IMR-90 (cell line): ENCODE data around the gene PTMS. TPM values are rescaled to one million over a fixed set of nuclear protein-coding genes. Genes with fewer than 3 reads are reported as not detected.

ENCODE experiments used
- ATAC-seq: fragments of 200-7000 bp; cut with Tn5 transposase; 2 replicates; pipeline ENCODE4 v1.9.1; 2020; ENCODE audit warnings: low read depth, mild to moderate bottlenecking, moderate library complexity
- BruUV-seq: library from RNA; stranded (reverse); fragments of 400-500 nt; replicated peaks from 2 replicates; lab custom pipeline; 2021; lab: Mats Ljungman, UMichigan
- CTCF ChIA-PET: fragments of 300-600 bp; formaldehyde crosslinking; extraction: SDS; loops from one replicate; lab custom pipeline; 2021; ENCODE audit warnings: antibody characterized with exemption; lab: Yijun Ruan, JAX
- POLR2A ChIA-PET: fragments of 300-600 bp; sonication (Branson Sonifier 250); formaldehyde crosslinking; loops from one replicate; lab custom pipeline; 2022; ENCODE audit warnings: antibody characterized with exemption; ENCODE audit not compliant: unreplicated experiment; lab: Charles Lee
- DNase-seq: peaks from one replicate; pipeline ENCODE4 v3.0.0; 2013
- H2AFZ ChIP-seq: replicated peaks from 2 replicates; pipeline ENCODE3; 2013; ENCODE audit warnings: low read length, mild to moderate bottlenecking; ENCODE audit not compliant: poor library complexity
- H2AK5ac ChIP-seq: 2 replicates; pipeline ENCODE4 v1.6.1; 2013; ENCODE audit warnings: low read depth, low read length, inconsistent platforms
- H2AK9ac ChIP-seq: replicated peaks from 2 replicates; pipeline ENCODE3; 2013; ENCODE audit warnings: mild to moderate bottlenecking, low read depth, low read length, moderate library complexity; ENCODE audit not compliant: poor library complexity
- H2BK120ac ChIP-seq: 2 replicates; pipeline ENCODE4 v1.6.1; 2013; ENCODE audit warnings: low read depth, low read length, inconsistent platforms
- H2BK15ac ChIP-seq: 3 replicates; pipeline ENCODE4 v1.6.1; 2013; ENCODE audit warnings: low read depth, low read length, inconsistent platforms
- H2BK20ac ChIP-seq: 2 replicates; pipeline ENCODE4 v1.6.1; 2013; ENCODE audit warnings: low read depth, mild to moderate bottlenecking, inconsistent platforms, low read length, moderate library complexity
- H2BK5ac ChIP-seq: 2 replicates; pipeline ENCODE4 v1.6.1; 2013; ENCODE audit warnings: mild to moderate bottlenecking, low read depth, low read length, inconsistent platforms; ENCODE audit not compliant: poor library complexity, severe bottlenecking
- H3K14ac ChIP-seq: replicated peaks from 2 replicates; pipeline ENCODE4 v1.6.1; 2013; ENCODE audit warnings: low read depth, low read length, inconsistent platforms
- H3K18ac ChIP-seq: 2 replicates; pipeline ENCODE4 v1.6.1; 2013; ENCODE audit warnings: low read depth, low read length, control low read depth
- H3K23ac ChIP-seq: 2 replicates; pipeline ENCODE4 v1.6.1; 2013; ENCODE audit warnings: low read depth, low read length, inconsistent platforms
- H3K27ac ChIP-seq: 2 replicates; pipeline ENCODE4 v1.5.1; 2013; ENCODE audit warnings: mild to moderate bottlenecking, control low read depth, low read length; ENCODE audit not compliant: insufficient read depth
- H3K27me3 ChIP-seq: 2 replicates; pipeline ENCODE4 v1.6.1; 2013; ENCODE audit warnings: low read length; ENCODE audit not compliant: control insufficient read depth, insufficient read depth
- H3K36me3 ChIP-seq: 2 replicates; pipeline ENCODE4 v1.6.1; 2013; ENCODE audit warnings: low read length, mixed read lengths; ENCODE audit not compliant: control insufficient read depth, insufficient read depth
- H3K4ac ChIP-seq: 2 replicates; pipeline ENCODE4 v1.6.1; 2013; ENCODE audit warnings: low read depth, low read length, inconsistent platforms
- H3K4me1 ChIP-seq: 2 replicates; pipeline ENCODE4 v1.6.1; 2013; ENCODE audit warnings: low read length, mixed read lengths; ENCODE audit not compliant: control insufficient read depth, insufficient read depth
- H3K4me2 ChIP-seq: 2 replicates; pipeline ENCODE4 v1.6.1; 2013; ENCODE audit warnings: low read depth, mild to moderate bottlenecking, control low read depth, low read length, moderate library complexity
- H3K4me3 ChIP-seq: 2 replicates; pipeline ENCODE4 v1.5.1; 2013; ENCODE audit warnings: low read depth, mild to moderate bottlenecking, control low read depth, low read length, moderate library complexity; ENCODE audit not compliant: insufficient read depth
- H3K56ac ChIP-seq: 2 replicates; pipeline ENCODE4 v1.6.1; 2013; ENCODE audit warnings: low read length, inconsistent platforms; ENCODE audit not compliant: insufficient read depth; ENCODE audit errors: extremely low read depth
- H3K79me1 ChIP-seq, 2 experiments: 2 replicates each; pipeline ENCODE4 v1.6.1; 2013; ENCODE audit warnings: low read length in 2 of 2, inconsistent platforms in 1 of 2, low read depth in 1 of 2
- H3K9ac ChIP-seq: 2 replicates; pipeline ENCODE4 v1.6.1; 2013; ENCODE audit warnings: low read depth, low read length, control low read depth
- H3K9me1 ChIP-seq: 2 replicates; pipeline ENCODE4 v1.6.1; 2013; ENCODE audit warnings: low read length, inconsistent platforms; ENCODE audit not compliant: insufficient read depth
- H3K9me3 ChIP-seq: 2 replicates; pipeline ENCODE4 v1.6.1; 2013; ENCODE audit warnings: low read length; ENCODE audit not compliant: control insufficient read depth, insufficient read depth
- H4K20me1 ChIP-seq: 2 replicates; pipeline ENCODE4 v1.6.1; 2013; ENCODE audit warnings: low read length, inconsistent platforms; ENCODE audit not compliant: insufficient read depth
- H4K5ac ChIP-seq: 2 replicates; pipeline ENCODE4 v1.6.1; 2013; ENCODE audit warnings: mild to moderate bottlenecking, low read depth, low read length, control low read depth
- H4K8ac ChIP-seq, 2 experiments: 2 replicates each; pipeline ENCODE4 v1.6.1; 2013; ENCODE audit warnings: low read depth in 2 of 2, low read length in 2 of 2, control low read depth in 1 of 2, inconsistent platforms in 1 of 2
- H4K91ac ChIP-seq: 2 replicates; pipeline ENCODE4 v1.6.1; 2013; ENCODE audit warnings: low read depth, low read length, inconsistent platforms; ENCODE audit not compliant: insufficient read depth
- CEBPB ChIP-seq: IDR thresholded peaks from 2 replicates; pipeline ENCODE4 v1.6.1; 2012; ENCODE audit warnings: low read depth, low read length, improper control_type of control experiment
- CHD1 ChIP-seq: IDR thresholded peaks from 2 replicates; pipeline ENCODE4 v1.6.1; 2012; ENCODE audit warnings: low read depth, low read length, improper control_type of control experiment
- MXI1 ChIP-seq: IDR thresholded peaks from 2 replicates; pipeline ENCODE4 v1.6.1; 2012; ENCODE audit warnings: low read depth, mild to moderate bottlenecking, low read length, moderate library complexity, borderline replicate concordance
- NFE2L2 ChIP-seq: fragments of 150-350 bp; IDR thresholded peaks from 2 replicates; pipeline ENCODE4 v1.6.1; 2016; ENCODE audit warnings: low read depth, mild to moderate bottlenecking, low read length
- POLR2A ChIP-seq: IDR thresholded peaks from 2 replicates; pipeline ENCODE4 v1.6.1; 2012; ENCODE audit warnings: mild to moderate bottlenecking, low read depth, low read length
- RAD21 ChIP-seq: IDR thresholded peaks from 2 replicates; pipeline ENCODE4 v1.6.1; 2012; ENCODE audit warnings: low read length, improper control_type of control experiment
- SMC3 ChIP-seq: fragments of 150-350 bp; IDR thresholded peaks from 2 replicates; pipeline ENCODE4 v1.6.1; 2016; ENCODE audit warnings: low read depth, mild to moderate bottlenecking, antibody characterized with exemption, low read length, moderate library complexity
- WGBS, 2 experiments: methylation state at CpG; one replicate each; pipeline versions ENCODE4 v1.1.5 to v1.1.7; 2013; ENCODE audit warnings: missing lambda C conversion rate in 2 of 2; ENCODE audit not compliant: insufficient read length in 1 of 2; ENCODE audit errors: extremely low coverage in 2 of 2; 5-methylcytosine and 5-hydroxymethylcytosine counted together
- dilution Hi-C: fragments of 300-500 bp; cut with HindIII; formaldehyde crosslinking; loops from one replicate; pipeline ENCODE4 v1.14.3; 2018; ENCODE audit warnings: low sequenced_read_pairs; ENCODE audit not compliant: unreplicated experiment
- in situ Hi-C: fragments of 300-500 bp; cut with MboI; formaldehyde crosslinking; loops from 3 replicates; pipeline ENCODE4 v1.14.3; 2019; ENCODE audit warnings: low sequenced_read_pairs, inconsistent platforms, mixed read lengths
- intact Hi-C: fragments of 100-400 bp; cut with micrococcal nuclease; formaldehyde crosslinking; loops from 2 replicates; pipeline ENCODE4 v1.10.0; 2022
- polyA plus RNA-seq, 3 experiments: library from polyadenylated mRNA; depleted of rRNA; stranded (reverse); fragments of >200 nt; gene quantifications; 2 replicates each; pipeline ENCODE4 v1.2.3, GENCODE V29; 2012; ENCODE audit warnings: low replicate concordance in 1 of 3
- total RNA-seq: library from RNA; depleted of rRNA; stranded (reverse); fragments of >200 nt; gene quantifications from 2 replicates; pipeline ENCODE4 v1.2.3, GENCODE V29; 2012
- TF ChIP-seq, protein P1 (sequence below): conservative IDR thresholded peaks from 2 replicates; pipeline ENCODE4 v1.5.1; 2012; ENCODE audit warnings: mild to moderate bottlenecking, low read depth, low read length, improper control_type of control experiment

Gene PTMS
- total and polyA plus RNA-seq, 2 of the 4 experiments (the other 2 are of a cell fraction), result 17.2 to 275 TPM

DNA sequence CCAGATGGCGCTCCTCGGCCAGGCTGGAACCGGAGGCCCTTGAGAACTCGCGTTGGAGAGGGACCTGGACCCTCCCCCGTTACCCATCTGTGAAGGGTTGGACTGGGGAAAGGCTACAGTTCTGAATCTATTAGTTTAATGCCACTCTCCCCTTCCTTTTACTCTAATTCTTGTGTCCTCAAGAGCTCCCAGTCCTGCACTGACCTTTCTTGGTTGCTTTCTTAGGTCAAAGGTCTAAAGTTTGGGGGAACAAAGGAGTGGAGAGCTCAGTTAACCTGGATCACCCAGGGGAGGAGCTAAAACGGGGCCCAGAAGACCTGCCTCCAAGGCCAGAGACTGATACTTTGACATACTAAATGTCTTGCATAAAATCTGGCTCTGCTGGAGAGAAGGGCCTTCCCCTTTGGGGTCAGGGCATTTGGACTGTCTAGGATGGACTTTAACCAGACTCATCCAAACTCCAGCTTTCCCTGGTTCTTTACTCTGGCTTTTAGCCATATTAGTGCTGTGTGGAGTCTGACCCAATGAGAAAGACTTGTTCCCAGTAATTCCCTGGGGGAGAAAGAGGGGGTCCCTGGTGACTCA lies 12.3 kb upstream of the PTMS start:
- dilution Hi-C loops, result no loop called here
- H3K9ac ChIP-seq, result peak overlapping the region; percentile 5; the same call in 1 of the 2 replicates
- H3K14ac ChIP-seq, result no peak overlapping the region
- peaks cover 13% of the 10 kb centered on the region for H4K20me1 ChIP-seq
- in situ Hi-C loops, result loop anchor here (5.0 kb wide), 1 partner anchor 73 kb away; the partner anchor contains the start of gene P3H3
- H4K5ac ChIP-seq, result no peak overlapping the region; the same call in 1 of the 2 replicates
- BruUV-seq, result no TSS peak
- CTCF ChIA-PET, result interaction anchor here (0.7 to 3.9 kb wide), 8 partner anchors 9 to 99 kb away, joined by 3 to 27 read pairs (median 8); partner anchors contain the start of genes CD4 and PTMS
- peaks cover 7% of the 10 kb centered on the region for H3K4me1 ChIP-seq
- WGBS, 2 experiments, result 0% methylated on average over 4 of the region's 7 CpGs; no CpG with 5 or more reads in 1 of the 2 experiments
- peaks cover 17 to 32% of the 10 kb centered on the region in 2 experiments for H3K79me1 ChIP-seq
- H2AFZ ChIP-seq, result peak overlapping the region; percentile 91
- no peak overlapping the region for H3K4me3 ChIP-seq
- H2BK15ac ChIP-seq, result no peak overlapping the region
- POLR2A ChIA-PET, result interaction anchor here (1.0 to 3.2 kb wide), 3 partner anchors 13 to 68 kb away, joined by 3 to 21 read pairs (median 3); partner anchors contain the start of genes GPR162 and PTMS
- H3K27me3 ChIP-seq, result no peaks in the 10 kb centered on the region
- DNase-seq (no peak), ATAC-seq (no peak)
- H3K4me2 ChIP-seq, result peak overlapping the region; percentile 19; the same call in 1 of the 2 replicates
- no peak overlapping the region for H2AK9ac ChIP-seq
- no peak overlapping the region for H4K91ac ChIP-seq
- H2BK120ac ChIP-seq, result no peak overlapping the region
- no peak overlapping the region for H2BK20ac ChIP-seq
- H3K23ac ChIP-seq, result no peak overlapping the region
- peak overlapping the region; percentile 27 to 51; a peak in 3 of 4 replicates for H4K8ac ChIP-seq
- H3K27ac ChIP-seq, result peak overlapping the region; percentile 9; the same call in 1 of the 2 replicates
- no peaks in the 10 kb centered on the region for H3K9me3 ChIP-seq
- H2BK5ac ChIP-seq, result no peak overlapping the region
- intact Hi-C loops, result loop anchor here (1.0 to 2.0 kb wide), 4 partner anchors 10 to 71 kb away; partner anchors contain the start of gene ZNF384
- no peak for TF ChIP-seq NFE2L2
- no peak for TF ChIP-seq CHD1
- no peak for TF ChIP-seq MXI1
- TF ChIP-seq RAD21, result peak; percentile 97
- TF ChIP-seq POLR2A, result no peak
- TF ChIP-seq, protein P1, sequence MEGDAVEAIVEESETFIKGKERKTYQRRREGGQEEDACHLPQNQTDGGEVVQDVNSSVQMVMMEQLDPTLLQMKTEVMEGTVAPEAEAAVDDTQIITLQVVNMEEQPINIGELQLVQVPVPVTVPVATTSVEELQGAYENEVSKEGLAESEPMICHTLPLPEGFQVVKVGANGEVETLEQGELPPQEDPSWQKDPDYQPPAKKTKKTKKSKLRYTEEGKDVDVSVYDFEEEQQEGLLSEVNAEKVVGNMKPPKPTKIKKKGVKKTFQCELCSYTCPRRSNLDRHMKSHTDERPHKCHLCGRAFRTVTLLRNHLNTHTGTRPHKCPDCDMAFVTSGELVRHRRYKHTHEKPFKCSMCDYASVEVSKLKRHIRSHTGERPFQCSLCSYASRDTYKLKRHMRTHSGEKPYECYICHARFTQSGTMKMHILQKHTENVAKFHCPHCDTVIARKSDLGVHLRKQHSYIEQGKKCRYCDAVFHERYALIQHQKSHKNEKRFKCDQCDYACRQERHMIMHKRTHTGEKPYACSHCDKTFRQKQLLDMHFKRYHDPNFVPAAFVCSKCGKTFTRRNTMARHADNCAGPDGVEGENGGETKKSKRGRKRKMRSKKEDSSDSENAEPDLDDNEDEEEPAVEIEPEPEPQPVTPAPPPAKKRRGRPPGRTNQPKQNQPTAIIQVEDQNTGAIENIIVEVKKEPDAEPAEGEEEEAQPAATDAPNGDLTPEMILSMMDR, result peak; percentile 99; the same call in 1 of the 2 replicates
- no peak for TF ChIP-seq CEBPB
- peak; percentile 98 for TF ChIP-seq SMC3
- no peak overlapping the region for H3K18ac ChIP-seq
- no peak overlapping the region for H3K56ac ChIP-seq
- H3K4ac ChIP-seq, result 0 out of 2 replicates have a peak overlapping the region, but pooled peaks have one; percentile 21
- H3K36me3 ChIP-seq, result peaks cover 25% of the 10 kb centered on the region
- H2AK5ac ChIP-seq, result no peak overlapping the region
- peaks cover 6% of the 10 kb centered on the region for H3K9me1 ChIP-seq
